DOHH2 (cell line): ENCODE data around the gene SNX22.

ENCODE experiments used
- H3F3A ChIP-seq: fragments of 200-600 bp; sonication (generic), shearing (Covaris generic); 2 replicates; pipeline ENCODE4 v1.6.0; 2016; ENCODE audit warnings: antibody characterized with exemption, mild to moderate bottlenecking; ENCODE audit not compliant: control insufficient read depth, insufficient read depth
- H3K27ac ChIP-seq: fragments of 200-600 bp; sonication (generic); 2 replicates; pipeline ENCODE4 v1.5.1; 2014; ENCODE audit warnings: low read depth, mild to moderate bottlenecking, low read length, moderate library complexity
- H3K27me3 ChIP-seq: fragments of 200-600 bp; sonication (generic); 2 replicates; pipeline ENCODE4 v1.6.1; 2014; ENCODE audit warnings: mild to moderate bottlenecking, low read length, mixed read lengths; ENCODE audit not compliant: control insufficient read depth
- H3K36me3 ChIP-seq: fragments of 200-600 bp; sonication (generic); 2 replicates; pipeline ENCODE4 v1.6.1; 2014; ENCODE audit warnings: mild to moderate bottlenecking, low read length, moderate library complexity, mixed read lengths; ENCODE audit not compliant: control insufficient read depth
- H3K4me1 ChIP-seq: fragments of 200-600 bp; sonication (generic); 2 replicates; pipeline ENCODE4 v1.6.1; 2014; ENCODE audit warnings: mild to moderate bottlenecking, low read length, mixed read lengths; ENCODE audit not compliant: control insufficient read depth
- H3K4me2 ChIP-seq: fragments of 200-600 bp; sonication (generic); 2 replicates; pipeline ENCODE4 v1.6.0; 2014; ENCODE audit warnings: mild to moderate bottlenecking, low read length, moderate library complexity
- H3K4me3 ChIP-seq: fragments of 200-600 bp; sonication (generic); 2 replicates; pipeline ENCODE4 v1.5.1; 2014; ENCODE audit warnings: mild to moderate bottlenecking, low read length, mixed read lengths
- H3K79me2 ChIP-seq: fragments of 200-600 bp; sonication (generic); 2 replicates; pipeline ENCODE4 v1.6.1; 2014; ENCODE audit warnings: mild to moderate bottlenecking, low read length, mixed read lengths; ENCODE audit not compliant: control insufficient read depth
- H3K9me2 ChIP-seq: fragments of 200-600 bp; sonication (generic); replicated peaks from 2 replicates; pipeline ENCODE4 v1.6.1; 2014; ENCODE audit warnings: mild to moderate bottlenecking, low read length, mixed read lengths; ENCODE audit not compliant: control insufficient read depth
- H3K9me3 ChIP-seq: fragments of 200-600 bp; sonication (generic); 2 replicates; pipeline ENCODE4 v1.6.1; 2014; ENCODE audit warnings: antibody characterized with exemption, low read length, mixed read lengths; ENCODE audit not compliant: control insufficient read depth, insufficient read depth
- H4K20me1 ChIP-seq: fragments of 200-600 bp; sonication (generic); 2 replicates; pipeline ENCODE4 v1.6.0; 2014; ENCODE audit warnings: low read depth, mild to moderate bottlenecking, antibody characterized with exemption, low read length, moderate library complexity; ENCODE audit not compliant: control insufficient read depth, insufficient read depth
- EZH2phosphoT487 ChIP-seq: fragments of 200-600 bp; sonication (generic); IDR thresholded peaks from 2 replicates; pipeline ENCODE4 v1.6.1; 2017; ENCODE audit warnings: borderline replicate concordance, mild to moderate bottlenecking, antibody characterized with exemption, low read length, moderate library complexity, mixed read lengths
- TF ChIP-seq, protein P1 (sequence below): fragments of 200-600 bp; sonication (generic); IDR thresholded peaks from one replicate; pipeline ENCODE4 v1.5.1; 2014; ENCODE audit warnings: antibody characterized with exemption, mild to moderate bottlenecking, low read depth, low read length; ENCODE audit not compliant: poor library complexity, severe bottlenecking

The SNX22 gene

DNA sequence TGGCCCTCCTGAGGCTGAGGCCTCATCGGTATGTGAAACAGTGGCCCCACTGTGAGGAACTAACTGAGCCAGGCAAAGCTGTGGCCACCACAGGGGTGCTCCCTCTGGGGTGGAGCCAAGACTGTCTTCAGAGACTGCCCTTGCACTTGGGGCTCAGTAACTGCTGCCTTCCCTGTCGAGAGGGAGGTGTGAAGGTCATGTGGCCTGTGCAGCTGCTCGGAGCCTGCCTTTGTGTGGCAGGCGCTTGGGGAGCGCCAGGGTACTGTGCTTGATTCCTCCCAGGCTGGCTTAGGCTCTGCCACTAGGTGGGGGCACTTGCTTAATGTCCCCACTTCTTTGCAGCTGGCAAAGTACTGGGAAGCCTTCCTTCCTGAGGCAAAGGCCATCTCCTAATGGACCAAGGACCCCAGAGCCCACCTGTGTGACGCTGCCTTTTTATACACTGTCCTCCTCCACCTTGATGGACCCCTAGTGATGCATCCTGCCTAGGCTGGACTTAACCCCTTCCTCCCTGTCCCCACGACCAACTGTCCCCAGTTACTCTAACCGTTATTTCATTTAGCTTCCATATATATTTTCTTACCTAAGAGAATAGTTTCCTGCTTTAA, 14.2 kb upstream of the SNX22 start:
- Histone ChIP-seq H3K27me3 (no peaks in the 10 kb centered on the region), H3K27ac (no peak overlapping the region), H3K36me3 (peaks cover 54% of the 10 kb centered on the region), H3K4me2 (no peak overlapping the region), H3F3A (no peaks in the 10 kb centered on the region), H3K79me2 (no peaks in the 10 kb centered on the region), H3K4me1 (no peaks in the 10 kb centered on the region), H4K20me1 (no peaks in the 10 kb centered on the region), H3K4me3 (no peak overlapping the region), H3K9me3 (no peaks in the 10 kb centered on the region), H3K9me2 (no peaks in the 10 kb centered on the region)
- TF ChIP-seq, protein P1, sequence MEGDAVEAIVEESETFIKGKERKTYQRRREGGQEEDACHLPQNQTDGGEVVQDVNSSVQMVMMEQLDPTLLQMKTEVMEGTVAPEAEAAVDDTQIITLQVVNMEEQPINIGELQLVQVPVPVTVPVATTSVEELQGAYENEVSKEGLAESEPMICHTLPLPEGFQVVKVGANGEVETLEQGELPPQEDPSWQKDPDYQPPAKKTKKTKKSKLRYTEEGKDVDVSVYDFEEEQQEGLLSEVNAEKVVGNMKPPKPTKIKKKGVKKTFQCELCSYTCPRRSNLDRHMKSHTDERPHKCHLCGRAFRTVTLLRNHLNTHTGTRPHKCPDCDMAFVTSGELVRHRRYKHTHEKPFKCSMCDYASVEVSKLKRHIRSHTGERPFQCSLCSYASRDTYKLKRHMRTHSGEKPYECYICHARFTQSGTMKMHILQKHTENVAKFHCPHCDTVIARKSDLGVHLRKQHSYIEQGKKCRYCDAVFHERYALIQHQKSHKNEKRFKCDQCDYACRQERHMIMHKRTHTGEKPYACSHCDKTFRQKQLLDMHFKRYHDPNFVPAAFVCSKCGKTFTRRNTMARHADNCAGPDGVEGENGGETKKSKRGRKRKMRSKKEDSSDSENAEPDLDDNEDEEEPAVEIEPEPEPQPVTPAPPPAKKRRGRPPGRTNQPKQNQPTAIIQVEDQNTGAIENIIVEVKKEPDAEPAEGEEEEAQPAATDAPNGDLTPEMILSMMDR = no peak
- no peak for TF ChIP-seq EZH2phosphoT487

DNA sequence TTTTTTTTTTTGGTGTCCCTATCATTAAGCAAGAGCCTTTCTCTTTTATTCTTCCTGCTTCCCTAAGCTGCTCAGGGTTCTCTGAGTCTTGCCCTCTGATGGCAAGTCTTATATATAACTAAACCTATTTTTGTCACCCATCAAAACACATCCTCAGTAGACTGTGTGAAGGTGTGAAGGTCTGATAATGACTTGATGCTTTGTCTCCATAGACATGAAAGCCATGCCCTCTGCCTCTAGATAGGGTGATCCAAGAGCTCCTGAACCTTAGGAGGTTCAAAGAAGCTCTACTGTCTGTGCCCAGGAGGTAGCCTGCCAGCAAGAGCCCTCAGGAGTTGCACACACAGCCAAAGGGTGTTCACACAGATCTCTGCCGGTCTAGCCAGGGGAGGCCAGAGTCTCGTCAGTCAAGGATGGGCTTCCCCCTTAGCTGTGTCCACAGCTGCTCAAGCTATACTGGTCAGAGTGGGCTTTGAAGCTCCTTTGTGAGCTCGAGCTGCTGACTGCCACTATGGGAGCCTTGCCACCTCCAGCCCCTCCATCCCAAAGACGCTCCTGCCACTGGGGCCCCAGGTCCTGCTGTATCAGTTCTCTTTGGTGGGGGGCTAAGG, 13.1 kb upstream of the SNX22 start:
- Histone ChIP-seq H3K27ac (no peak overlapping the region), H3K36me3 (peaks cover 50% of the 10 kb centered on the region)

DNA sequence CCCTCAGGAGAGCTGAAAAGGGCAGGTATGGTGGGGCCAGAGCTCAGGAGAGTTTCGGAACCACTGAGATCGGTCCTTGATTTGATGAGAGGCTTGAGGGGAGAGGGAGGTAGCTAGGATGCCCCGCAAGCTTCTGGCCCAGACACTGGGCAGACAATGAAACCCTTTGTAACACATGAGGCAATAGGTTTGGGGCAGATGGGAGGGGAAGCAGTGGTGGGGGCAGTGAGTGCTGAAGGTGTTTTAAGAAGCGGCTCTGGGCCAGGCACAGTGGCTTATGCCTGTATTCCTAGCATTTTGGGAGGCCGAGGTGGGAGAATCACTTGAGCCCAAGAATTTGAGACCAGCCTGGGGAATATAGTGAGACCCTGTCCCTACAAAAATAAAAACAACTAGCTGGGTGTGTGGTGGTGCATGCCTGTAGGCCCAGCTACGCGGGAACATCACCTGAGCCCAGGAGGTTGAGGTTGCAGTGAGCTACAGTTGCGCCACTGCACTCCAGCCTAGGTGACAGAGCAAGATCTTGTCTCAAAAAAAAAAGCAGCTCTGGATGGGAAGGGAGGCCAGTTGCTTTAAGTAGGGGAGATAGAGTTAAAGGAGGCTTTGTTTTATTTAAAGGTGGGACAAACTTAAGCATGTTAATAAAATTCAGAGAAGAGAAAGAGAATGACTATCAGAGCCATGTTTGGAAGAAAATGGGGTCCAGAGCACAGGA, 9.6 kb upstream of the SNX22 start:
- Histone ChIP-seq H3K9me3 (no peaks in the 10 kb centered on the region), H3K27ac (no peak overlapping the region), H3K4me1 (peaks cover 32% of the 10 kb centered on the region), H3K36me3 (peaks cover 27% of the 10 kb centered on the region), H3K27me3 (no peaks in the 10 kb centered on the region), H3K9me2 (no peaks in the 10 kb centered on the region), H3K4me3 (no peak overlapping the region), H4K20me1 (no peaks in the 10 kb centered on the region), H3K79me2 (no peaks in the 10 kb centered on the region), H3F3A (peaks cover 8% of the 10 kb centered on the region; the same call in 1 of the 2 replicates), H3K4me2 (no peak overlapping the region)
- TF ChIP-seq EZH2phosphoT487 = no peak
- TF ChIP-seq, protein P1 = no peak

More for the DNA sequence above, 13.1 kb upstream of the SNX22 start:
- H3K4me3 ChIP-seq = no peak overlapping the region
- no peaks in the 10 kb centered on the region for H3K79me2 ChIP-seq
- no peaks in the 10 kb centered on the region for H3K9me3 ChIP-seq
- peaks cover 5% of the 10 kb centered on the region for H3K4me1 ChIP-seq
- no peak overlapping the region for H3K4me2 ChIP-seq
- no peaks in the 10 kb centered on the region for H3K27me3 ChIP-seq
- H3K9me2 ChIP-seq = no peaks in the 10 kb centered on the region
- TF ChIP-seq, protein P1 = no peak
- TF ChIP-seq EZH2phosphoT487 = no peak
- no peaks in the 10 kb centered on the region for H4K20me1 ChIP-seq
- no peaks in the 10 kb centered on the region for H3F3A ChIP-seq
